Measurements from ENCODE around the gene TDRD3.

TDRD3 gene

GRCh38 chr13:60619461-60619860 is 222.4 kb downstream of the TDRD3 start:
- H3K4me3 ChIP-seq (ENCODE audit: low read depth, low read length, poor library complexity, severe bottlenecking) = no peak overlapping the region
- H2AFZ ChIP-seq (ENCODE audit: low read length) = no peak overlapping the region
- H3K4me2 ChIP-seq (ENCODE audit: low read length) = no peak overlapping the region
- H3F3A ChIP-seq (ENCODE audit: insufficient read depth, low read length) = no peaks in the 10 kb centered on the region
- TF ChIP-seq, protein P1, sequence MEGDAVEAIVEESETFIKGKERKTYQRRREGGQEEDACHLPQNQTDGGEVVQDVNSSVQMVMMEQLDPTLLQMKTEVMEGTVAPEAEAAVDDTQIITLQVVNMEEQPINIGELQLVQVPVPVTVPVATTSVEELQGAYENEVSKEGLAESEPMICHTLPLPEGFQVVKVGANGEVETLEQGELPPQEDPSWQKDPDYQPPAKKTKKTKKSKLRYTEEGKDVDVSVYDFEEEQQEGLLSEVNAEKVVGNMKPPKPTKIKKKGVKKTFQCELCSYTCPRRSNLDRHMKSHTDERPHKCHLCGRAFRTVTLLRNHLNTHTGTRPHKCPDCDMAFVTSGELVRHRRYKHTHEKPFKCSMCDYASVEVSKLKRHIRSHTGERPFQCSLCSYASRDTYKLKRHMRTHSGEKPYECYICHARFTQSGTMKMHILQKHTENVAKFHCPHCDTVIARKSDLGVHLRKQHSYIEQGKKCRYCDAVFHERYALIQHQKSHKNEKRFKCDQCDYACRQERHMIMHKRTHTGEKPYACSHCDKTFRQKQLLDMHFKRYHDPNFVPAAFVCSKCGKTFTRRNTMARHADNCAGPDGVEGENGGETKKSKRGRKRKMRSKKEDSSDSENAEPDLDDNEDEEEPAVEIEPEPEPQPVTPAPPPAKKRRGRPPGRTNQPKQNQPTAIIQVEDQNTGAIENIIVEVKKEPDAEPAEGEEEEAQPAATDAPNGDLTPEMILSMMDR (IDR thresholded peaks at IDR 0.05; ENCODE audit: low read length) = no peak
- TF ChIP-seq EZH2 (IDR thresholded peaks at IDR 0.05; ENCODE audit: borderline replicate concordance, low read length) = no peak
- H3K9me2 ChIP-seq (ENCODE audit: low read depth, low read length) = no peaks in the 10 kb centered on the region
- no peaks in the 10 kb centered on the region for H3K27me3 ChIP-seq (ENCODE audit: insufficient read depth, low read length)
- no peaks in the 10 kb centered on the region for H3K4me1 ChIP-seq (ENCODE audit: insufficient read depth, low read length, severe bottlenecking)
- H3K79me2 ChIP-seq (ENCODE audit: insufficient read depth, low read length) = no peaks in the 10 kb centered on the region
- H3K9ac ChIP-seq (ENCODE audit: low read length) = no peak overlapping the region
- H3K27ac ChIP-seq (ENCODE audit: low read depth, low read length, poor library complexity, severe bottlenecking) = no peak overlapping the region
- H3K36me3 ChIP-seq (ENCODE audit: insufficient read depth, low read length) = no peaks in the 10 kb centered on the region
- H4K20me1 ChIP-seq (ENCODE audit: insufficient read depth, low read length) = no peaks in the 10 kb centered on the region
- H3K9me3 ChIP-seq (ENCODE audit: low read length) = no peaks in the 10 kb centered on the region

DNA sequence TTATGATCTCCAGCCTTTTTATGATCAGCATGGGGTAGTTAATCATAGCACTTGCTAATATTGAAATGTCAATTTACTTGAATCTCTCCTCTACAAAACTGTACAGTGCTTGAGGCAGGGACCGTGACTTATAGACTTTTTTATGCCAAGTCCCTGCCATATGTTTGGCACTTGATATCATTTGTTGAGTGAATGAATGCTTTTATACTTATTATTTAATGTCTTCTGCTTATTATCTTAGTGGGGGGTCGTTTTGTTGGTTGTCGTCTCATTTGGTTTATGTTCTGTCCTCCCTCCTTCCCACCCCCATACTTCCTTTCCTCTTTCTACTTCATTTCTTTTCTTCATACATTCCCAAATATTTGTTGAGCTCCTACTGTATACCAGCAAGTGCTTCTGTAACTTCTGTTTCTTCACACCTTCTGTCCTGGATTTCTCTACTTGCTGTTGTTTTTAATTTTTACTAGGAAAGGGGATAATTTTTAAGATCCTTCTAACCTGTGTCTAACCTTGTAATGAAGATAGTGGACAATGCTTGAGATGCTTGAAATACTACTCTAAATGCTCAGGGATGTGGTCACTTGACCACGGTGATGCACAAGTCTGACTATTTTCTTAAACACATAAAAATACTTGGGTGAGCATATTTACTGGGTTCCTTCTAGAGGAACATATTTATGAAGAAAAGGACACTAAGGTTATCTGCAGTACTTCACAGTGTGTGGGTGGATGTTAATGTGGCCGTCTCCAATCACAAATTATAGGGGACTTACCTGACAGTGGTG is 223.8 kb downstream of the TDRD3 start:
- Histone ChIP-seq H3K9me3 (ENCODE audit: low read length) (no peaks in the 10 kb centered on the region), H3F3A (ENCODE audit: insufficient read depth, low read length) (no peaks in the 10 kb centered on the region), H3K9ac (ENCODE audit: low read length) (no peak overlapping the region), H4K20me1 (ENCODE audit: insufficient read depth, low read length) (no peaks in the 10 kb centered on the region), H3K4me3 (ENCODE audit: low read depth, low read length, poor library complexity, severe bottlenecking) (no peak overlapping the region), H2AFZ (ENCODE audit: low read length) (no peak overlapping the region), H3K4me1 (ENCODE audit: insufficient read depth, low read length, severe bottlenecking) (no peaks in the 10 kb centered on the region), H3K79me2 (ENCODE audit: insufficient read depth, low read length) (no peaks in the 10 kb centered on the region), H3K4me2 (ENCODE audit: low read length) (no peak overlapping the region), H3K9me2 (ENCODE audit: low read depth, low read length) (no peaks in the 10 kb centered on the region), H3K27me3 (ENCODE audit: insufficient read depth, low read length) (no peaks in the 10 kb centered on the region), H3K36me3 (ENCODE audit: insufficient read depth, low read length) (no peaks in the 10 kb centered on the region), H3K27ac (ENCODE audit: low read depth, low read length, poor library complexity, severe bottlenecking) (no peak overlapping the region)
- no peak for TF ChIP-seq EZH2 (IDR thresholded peaks at IDR 0.05; ENCODE audit: borderline replicate concordance, low read length)
- TF ChIP-seq, protein P1 (IDR thresholded peaks at IDR 0.05; ENCODE audit: low read length) = no peak

DNA sequence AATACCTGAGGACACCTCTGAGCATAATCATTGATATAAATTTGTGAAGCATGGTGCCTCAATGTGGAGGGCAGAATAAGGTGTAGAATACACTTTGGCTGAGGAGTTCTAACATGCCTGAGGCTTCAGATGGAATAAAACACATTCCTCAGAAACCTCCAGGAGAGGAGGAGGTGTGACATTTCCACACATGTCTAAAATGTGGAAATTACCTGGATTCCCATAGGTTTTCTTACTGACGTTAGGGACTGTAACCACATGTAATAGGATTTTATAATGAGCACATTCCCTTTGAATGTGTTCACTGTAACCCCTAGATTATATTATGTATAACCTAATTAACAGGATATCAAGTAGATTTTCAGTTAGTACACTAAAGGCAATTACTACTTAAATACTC is 226.1 kb downstream of the TDRD3 start:
- no peak overlapping the region for H3K4me3 ChIP-seq (ENCODE audit: low read depth, low read length, poor library complexity, severe bottlenecking)
- no peak overlapping the region for H3K27ac ChIP-seq (ENCODE audit: low read depth, low read length, poor library complexity, severe bottlenecking)
- no peaks in the 10 kb centered on the region for H3K27me3 ChIP-seq (ENCODE audit: insufficient read depth, low read length)
- H2AFZ ChIP-seq (ENCODE audit: low read length) = no peak overlapping the region
- no peaks in the 10 kb centered on the region for H3K4me1 ChIP-seq (ENCODE audit: insufficient read depth, low read length, severe bottlenecking)
- no peaks in the 10 kb centered on the region for H3F3A ChIP-seq (ENCODE audit: insufficient read depth, low read length)
- no peaks in the 10 kb centered on the region for H3K9me3 ChIP-seq (ENCODE audit: low read length)
- no peak for TF ChIP-seq EZH2 (IDR thresholded peaks at IDR 0.05; ENCODE audit: borderline replicate concordance, low read length)
- no peaks in the 10 kb centered on the region for H3K9me2 ChIP-seq (ENCODE audit: low read depth, low read length)
- no peaks in the 10 kb centered on the region for H4K20me1 ChIP-seq (ENCODE audit: insufficient read depth, low read length)
- no peaks in the 10 kb centered on the region for H3K79me2 ChIP-seq (ENCODE audit: insufficient read depth, low read length)
- H3K4me2 ChIP-seq (ENCODE audit: low read length) = no peak overlapping the region
- H3K36me3 ChIP-seq (ENCODE audit: insufficient read depth, low read length) = no peaks in the 10 kb centered on the region
- H3K9ac ChIP-seq (ENCODE audit: low read length) = no peak overlapping the region

Measured in OCI-LY1 (cell line).